ENCODE data around the gene CERS3.
"Not testable (repeated sequence)": the region's sequence is repeated elsewhere in the genome, so short reads cannot be mapped to it uniquely, and the experiment has no call there.

Gene CERS3

GRCh38 chr15:100441063-100441462 lies 87.7 kb downstream of the CERS3 start:
- DNase-seq (ENCODE audit: low read depth in 1 of 2, low spot score in 1 of 2); H3K4me3 ChIP-seq (replicated peaks; ENCODE audit: insufficient read depth, low read length); H3K27me3 ChIP-seq (ENCODE audit: insufficient read depth, poor library complexity, severe bottlenecking): not testable (repeated sequence)

DNA sequence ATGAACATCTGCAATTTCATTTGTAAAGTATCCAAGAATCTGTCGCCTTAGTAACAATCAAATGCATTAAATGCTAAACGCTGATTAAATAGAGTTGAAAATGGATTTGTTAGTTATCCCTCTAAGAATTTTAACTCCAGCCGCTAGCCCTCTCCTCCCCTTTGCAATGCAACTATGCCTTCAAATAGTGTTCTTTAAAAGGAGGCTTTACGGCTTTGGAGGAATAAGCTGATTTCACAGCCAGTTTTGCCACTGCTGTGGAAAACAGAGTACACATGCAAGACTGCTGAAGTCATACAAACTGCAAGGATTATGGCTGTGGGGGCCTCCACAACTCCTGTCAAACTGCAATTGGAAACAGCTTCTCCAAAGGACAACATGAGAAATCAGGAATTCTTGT lies 89.2 kb downstream of the CERS3 start:
- H3K4me3 ChIP-seq (replicated peaks; ENCODE audit: insufficient read depth, low read length) = no peak overlapping the region
- TF ChIP-seq POLR2AphosphoS5 (IDR thresholded peaks at IDR 0.05; ENCODE audit: low read depth) = no peak
- no peak for TF ChIP-seq GABPA (IDR thresholded peaks at IDR 0.05; ENCODE audit: low read depth)
- no peak for TF ChIP-seq SPI1 (IDR thresholded peaks at IDR 0.05; ENCODE audit: borderline replicate concordance, low read depth)
- TF ChIP-seq CTCF (IDR thresholded peaks at IDR 0.05; ENCODE audit: insufficient read depth, low read length) = no peak
- TF ChIP-seq REST (IDR thresholded peaks at IDR 0.05; ENCODE audit: insufficient replicate concordance, low read depth) = no peak
- H3K27me3 ChIP-seq (ENCODE audit: insufficient read depth, poor library complexity, severe bottlenecking) = no peaks in the 10 kb centered on the region
- no peak for DNase-seq (ENCODE audit: low read depth in 1 of 2, low spot score in 1 of 2)
- H3K27ac ChIP-seq (replicated peaks) = no peak overlapping the region

More at GRCh38 chr15:100441063-100441462, 87.7 kb downstream of the CERS3 start:
- H3K27ac ChIP-seq (replicated peaks) = not testable (repeated sequence)

DNA sequence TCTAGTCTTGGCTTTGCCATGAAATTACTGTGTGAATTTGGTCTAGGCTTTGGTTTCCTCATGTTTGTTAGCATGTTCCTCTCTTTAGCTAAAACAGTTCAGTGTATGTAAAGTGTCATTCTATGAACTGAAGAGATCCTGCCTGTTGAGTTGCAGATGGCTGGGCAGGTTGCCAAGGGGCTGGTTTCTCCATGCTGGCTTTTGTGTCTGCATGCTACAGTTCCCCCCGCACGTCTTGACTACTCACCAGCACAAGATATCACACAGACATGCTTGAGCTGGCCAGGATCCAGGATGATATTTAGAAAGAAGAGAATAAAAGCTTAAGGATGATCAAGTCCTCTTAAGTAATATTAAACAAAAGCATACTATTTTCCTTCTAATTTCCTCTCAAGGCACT lies 90.2 kb downstream of the CERS3 start:
- no peak overlapping the region for H3K4me3 ChIP-seq (replicated peaks; ENCODE audit: insufficient read depth, low read length)
- no peaks in the 10 kb centered on the region for H3K27me3 ChIP-seq (ENCODE audit: insufficient read depth, poor library complexity, severe bottlenecking)
- TF ChIP-seq SPI1 (IDR thresholded peaks at IDR 0.05; ENCODE audit: borderline replicate concordance, low read depth) = peak; percentile 30; the same call in 1 of the 2 replicates
- TF ChIP-seq POLR2AphosphoS5 (IDR thresholded peaks at IDR 0.05; ENCODE audit: low read depth) = peak; percentile 77
- TF ChIP-seq GABPA (IDR thresholded peaks at IDR 0.05; ENCODE audit: low read depth) = no peak
- no peak for TF ChIP-seq CTCF (IDR thresholded peaks at IDR 0.05; ENCODE audit: insufficient read depth, low read length)
- DNase-seq (ENCODE audit: low read depth in 1 of 2, low spot score in 1 of 2) = peak; percentile 68 to 97
- 0 out of 2 replicates have a peak overlapping the region, but pooled peaks have one; percentile 2 for H3K27ac ChIP-seq (replicated peaks)

GRCh38 chr15:100437261-100437660 lies 91.5 kb downstream of the CERS3 start:
- no peak overlapping the region for H3K4me3 ChIP-seq (replicated peaks; ENCODE audit: insufficient read depth, low read length)
- H3K27ac ChIP-seq (replicated peaks) = no peak overlapping the region
- no peak for DNase-seq (ENCODE audit: low read depth in 1 of 2, low spot score in 1 of 2)
- no peak for TF ChIP-seq GABPA (IDR thresholded peaks at IDR 0.05; ENCODE audit: low read depth)
- TF ChIP-seq REST (IDR thresholded peaks at IDR 0.05; ENCODE audit: insufficient replicate concordance, low read depth) = no peak
- TF ChIP-seq CTCF (IDR thresholded peaks at IDR 0.05; ENCODE audit: insufficient read depth, low read length) = no peak
- no peak for TF ChIP-seq SPI1 (IDR thresholded peaks at IDR 0.05; ENCODE audit: borderline replicate concordance, low read depth)
- TF ChIP-seq POLR2AphosphoS5 (IDR thresholded peaks at IDR 0.05; ENCODE audit: low read depth) = no peak
- no peaks in the 10 kb centered on the region for H3K27me3 ChIP-seq (ENCODE audit: insufficient read depth, poor library complexity, severe bottlenecking)

All from HL-60 (cell line).